Neural progenitor cell (in vitro differentiated cells): ENCODE measurements around the gene PRDM1. TPM values are rescaled to one million over a fixed set of nuclear protein-coding genes. Genes with fewer than 3 reads are reported as not detected.
"Not testable (repeated sequence)": the region's sequence is repeated elsewhere in the genome, so short reads cannot be mapped to it uniquely, and the experiment has no call there.

Experiments used
- DNase-seq: peaks from one replicate; pipeline ENCODE4 v3.0.0-alpha.2; 2016; ENCODE audit warnings: low spot score
- H2AFZ ChIP-seq: fragments of 200-600 bp; sonication (generic); replicated peaks from 2 replicates; pipeline ENCODE4 v1.6.1; 2016; ENCODE audit warnings: antibody characterized with exemption
- H3F3A ChIP-seq: fragments of 200-600 bp; sonication (generic); 2 replicates; pipeline ENCODE4 v1.6.1; 2016; ENCODE audit warnings: antibody characterized with exemption, low read depth
- H3K27ac ChIP-seq: fragments of 200-600 bp; sonication (generic); 2 replicates; pipeline ENCODE4 v1.5.1; 2016; ENCODE audit warnings: mild to moderate bottlenecking
- H3K27me3 ChIP-seq: fragments of 200-600 bp; sonication (generic); 2 replicates; pipeline ENCODE4 v1.6.1; 2016; ENCODE audit warnings: mild to moderate bottlenecking, moderate library complexity
- H3K36me3 ChIP-seq: fragments of 200-600 bp; sonication (generic); 2 replicates; pipeline ENCODE4 v1.5.1; 2016
- H3K4me1 ChIP-seq: fragments of 200-600 bp; sonication (generic); 2 replicates; pipeline ENCODE4 v1.6.1; 2016; ENCODE audit warnings: mixed run types
- H3K4me2 ChIP-seq: fragments of 200-600 bp; sonication (generic); 2 replicates; pipeline ENCODE4 v1.6.1; 2016
- H3K4me3 ChIP-seq: fragments of 200-600 bp; sonication (generic); 2 replicates; pipeline ENCODE4 v1.5.1; 2016
- H3K79me2 ChIP-seq: fragments of 200-600 bp; sonication (generic); 2 replicates; pipeline ENCODE4 v1.6.1; 2016; ENCODE audit warnings: low read depth
- H3K9ac ChIP-seq: fragments of 200-600 bp; sonication (generic); 2 replicates; pipeline ENCODE4 v1.6.1; 2016
- H3K9me3 ChIP-seq: fragments of 200-600 bp; sonication (generic); 2 replicates; pipeline ENCODE4 v1.5.1; 2016; ENCODE audit warnings: low read depth
- H4K20me1 ChIP-seq: fragments of 200-600 bp; sonication (generic); 2 replicates; pipeline ENCODE4 v1.6.1; 2016; ENCODE audit warnings: low read depth
- H3K27ac Mint-ChIP-seq: 3 replicates; pipeline ENCODE4 v1.8.0; 2021; ENCODE audit warnings: mixed read lengths
- H3K27me3 Mint-ChIP-seq: 2 replicates; pipeline ENCODE4 v1.8.0; 2022; ENCODE audit warnings: low read depth, mild to moderate bottlenecking, inconsistent platforms, moderate library complexity, mixed read lengths; ENCODE audit not compliant: insufficient read depth
- H3K36me3 Mint-ChIP-seq: 3 replicates; pipeline ENCODE4 v1.8.0; 2021; ENCODE audit warnings: mixed read lengths
- H3K4me1 Mint-ChIP-seq: 3 replicates; pipeline ENCODE4 v1.8.0; 2021; ENCODE audit warnings: mixed read lengths
- H3K4me3 Mint-ChIP-seq: 3 replicates; pipeline ENCODE4 v1.8.0; 2021; ENCODE audit warnings: mild to moderate bottlenecking, moderate library complexity, mixed read lengths
- H3K9me3 Mint-ChIP-seq: 3 replicates; pipeline ENCODE4 v1.8.0; 2020; ENCODE audit warnings: mixed read lengths
- CTCF ChIP-seq: fragments of 200-600 bp; sonication (generic); IDR thresholded peaks from 2 replicates; pipeline ENCODE4 v1.5.1; 2017; ENCODE audit warnings: antibody characterized with exemption, mild to moderate bottlenecking
- EZH2 ChIP-seq: fragments of 200-600 bp; sonication (generic); IDR thresholded peaks from 2 replicates; pipeline ENCODE4 v1.6.1; 2017; ENCODE audit warnings: antibody characterized with exemption, mild to moderate bottlenecking, moderate library complexity
- EZH2phosphoT487 ChIP-seq: fragments of 200-600 bp; sonication (generic); IDR thresholded peaks from 2 replicates; pipeline ENCODE4 v1.6.1; 2017; ENCODE audit warnings: antibody characterized with exemption
- total RNA-seq: library from RNA; depleted of rRNA; stranded (reverse); fragments of >200 nt; gene quantifications from 2 replicates; pipeline ENCODE4 v1.2.3, GENCODE V29; 2015; ENCODE audit warnings: low replicate concordance

Gene PRDM1
- total RNA-seq, 1 donor from 2014 or later, result 0.37 TPM

- no peak overlapping the region for H3K4me3 ChIP-seq
- H3K9me3 ChIP-seq, result no peaks in the 10 kb centered on the region
- Mint-ChIP-seq H3K9me3 (no peaks in the 10 kb centered on the region), H3K36me3 (no peaks in the 10 kb centered on the region), H3K27me3 (peaks cover 6% of the 10 kb centered on the region), H3K4me1 (peaks cover 22% of the 10 kb centered on the region), H3K4me3 (no peak overlapping the region), H3K27ac (no peak overlapping the region)
- peaks cover 5% of the 10 kb centered on the region for H3F3A ChIP-seq
- H3K79me2 ChIP-seq, result no peaks in the 10 kb centered on the region
- H3K4me2 ChIP-seq, result no peak overlapping the region
- DNase-seq, result no peak
- no peak overlapping the region for H2AFZ ChIP-seq
- no peak overlapping the region for H3K27ac ChIP-seq
- no peak for TF ChIP-seq CTCF
- no peak for TF ChIP-seq EZH2phosphoT487
- peaks cover 10% of the 10 kb centered on the region for H3K4me1 ChIP-seq
- no peaks in the 10 kb centered on the region for H3K27me3 ChIP-seq
- H4K20me1 ChIP-seq, result no peaks in the 10 kb centered on the region
- no peaks in the 10 kb centered on the region for H3K36me3 ChIP-seq
- H3K9ac ChIP-seq, result no peak overlapping the region
Observed at GRCh38 chr6:106146852-106147351, 60.8 kb downstream of the PRDM1 start.

- H3K4me1 Mint-ChIP-seq, result peaks cover 16% of the 10 kb centered on the region
- no peaks in the 10 kb centered on the region for H3K36me3 ChIP-seq
- DNase-seq, result no peak
- H3K9me3 ChIP-seq, result no peaks in the 10 kb centered on the region
- TF ChIP-seq CTCF (no peak), EZH2phosphoT487 (no peak), EZH2 (no peak)
- no peaks in the 10 kb centered on the region for H3K79me2 ChIP-seq
- H3F3A ChIP-seq, result peaks cover 5% of the 10 kb centered on the region
- H3K4me3 Mint-ChIP-seq, result no peak overlapping the region
- no peak overlapping the region for H2AFZ ChIP-seq
- H3K9me3 Mint-ChIP-seq, result no peaks in the 10 kb centered on the region
- no peak overlapping the region for H3K4me2 ChIP-seq
- H3K27me3 ChIP-seq, result no peaks in the 10 kb centered on the region
- H3K9ac ChIP-seq, result no peak overlapping the region
- peaks cover 6% of the 10 kb centered on the region for H3K27me3 Mint-ChIP-seq
- H3K36me3 Mint-ChIP-seq, result no peaks in the 10 kb centered on the region
- H3K27ac ChIP-seq, result no peak overlapping the region
- no peaks in the 10 kb centered on the region for H4K20me1 ChIP-seq
- H3K27ac Mint-ChIP-seq, result peak overlapping the region; percentile 36
- peaks cover 10% of the 10 kb centered on the region for H3K4me1 ChIP-seq
- no peak overlapping the region for H3K4me3 ChIP-seq
Observed at GRCh38 chr6:106147476-106147875, 61.3 kb downstream of the PRDM1 start.

GRCh38 chr6:106149472-106150069 lies 63.4 kb downstream of the PRDM1 start:
- Histone ChIP-seq H3K27ac (no peak overlapping the region), H3K9me3 (no peaks in the 10 kb centered on the region), H3K9ac (no peak overlapping the region), H4K20me1 (no peaks in the 10 kb centered on the region), H3F3A (no peaks in the 10 kb centered on the region), H3K4me1 (peaks cover 12% of the 10 kb centered on the region), H3K27me3 (no peaks in the 10 kb centered on the region), H2AFZ (no peak overlapping the region), H3K4me2 (no peak overlapping the region), H3K36me3 (no peaks in the 10 kb centered on the region), H3K4me3 (no peak overlapping the region), H3K79me2 (no peaks in the 10 kb centered on the region)
- H3K4me1 Mint-ChIP-seq, result peaks cover 12% of the 10 kb centered on the region
- TF ChIP-seq CTCF, result no peak
- no peak for TF ChIP-seq EZH2phosphoT487
- TF ChIP-seq EZH2, result no peak
- H3K36me3 Mint-ChIP-seq, result no peaks in the 10 kb centered on the region
- no peaks in the 10 kb centered on the region for H3K9me3 Mint-ChIP-seq
- no peak for DNase-seq
- no peaks in the 10 kb centered on the region for H3K27me3 Mint-ChIP-seq
- H3K27ac Mint-ChIP-seq, result no peak overlapping the region
- H3K4me3 Mint-ChIP-seq, result no peak overlapping the region

- peaks cover 11% of the 10 kb centered on the region for H3K4me1 ChIP-seq
- H3K27ac ChIP-seq, H3K27me3 ChIP-seq, H3K9me3 Mint-ChIP-seq, H3K9me3 ChIP-seq, H3K4me1 Mint-ChIP-seq, DNase-seq, H3F3A ChIP-seq, H3K4me2 ChIP-seq, H3K36me3 Mint-ChIP-seq, H4K20me1 ChIP-seq, H3K4me3 Mint-ChIP-seq, H3K9ac ChIP-seq, H3K36me3 ChIP-seq, H3K4me3 ChIP-seq, H3K27ac Mint-ChIP-seq, H3K27me3 Mint-ChIP-seq, H3K79me2 ChIP-seq, H2AFZ ChIP-seq: not testable (repeated sequence)
Observed at GRCh38 chr6:106152476-106152875, 66.3 kb downstream of the PRDM1 start.
